ENCODE data around the gene CRYBA1.
"Not testable (repeated sequence)": the region's sequence is repeated elsewhere in the genome, so short reads cannot be mapped to it uniquely, and the experiment has no call there.

CRYBA1 gene

GRCh38 chr17:29238133-29238850 is 8.4 kb upstream of the CRYBA1 start:
- DNase-seq, result peak; percentile 44

- peak; percentile 19 for DNase-seq
Measured at GRCh38 chr17:29240477-29240876, 6.2 kb upstream of the CRYBA1 start.

GRCh38 chr17:29240968-29241963 is 5.4 kb upstream of the CRYBA1 start:
- DNase-seq, result peak; percentile 98

GRCh38 chr17:29242051-29242450 is 4.6 kb upstream of the CRYBA1 start:
- no peak for DNase-seq

- no peak for DNase-seq
Measured at GRCh38 chr17:29242790-29243189, 3.9 kb upstream of the CRYBA1 start.

- peak; percentile 59 for DNase-seq
Measured at GRCh38 chr17:29243792-29244191, 2.9 kb upstream of the CRYBA1 start.

- no peak for DNase-seq
Measured at GRCh38 chr17:29245401-29245800, 1.3 kb upstream of the CRYBA1 start.

GRCh38 chr17:29247219-29247618 is 560 bp downstream of the CRYBA1 start:
- no peak for DNase-seq

- no peak for DNase-seq
Measured at GRCh38 chr17:29248845-29249244, 2.2 kb downstream of the CRYBA1 start.

GRCh38 chr17:29250666-29251065 is 4.0 kb downstream of the CRYBA1 start:
- peak; percentile 94 for DNase-seq

- DNase-seq, result no peak
Measured at GRCh38 chr17:29251184-29251583, 4.5 kb downstream of the CRYBA1 start.

- DNase-seq, result peak; percentile 46
Measured at GRCh38 chr17:29252101-29252791, 5.6 kb downstream of the CRYBA1 start.

- no peak for DNase-seq
Measured at GRCh38 chr17:29253037-29253436, 6.4 kb downstream of the CRYBA1 start.

GRCh38 chr17:29255926-29256522 is 9.4 kb downstream of the CRYBA1 start:
- peak; percentile 16 for DNase-seq

GRCh38 chr17:29256735-29257466 is 10.2 kb downstream of the CRYBA1 start:
- DNase-seq, result peak; percentile 62

- peak; percentile 28 for DNase-seq
Measured at GRCh38 chr17:29257756-29258155, 11.1 kb downstream of the CRYBA1 start.

GRCh38 chr17:29263916-29264315 is 17.3 kb downstream of the CRYBA1 start:
- DNase-seq, result no peak

- DNase-seq, result not testable (repeated sequence)
Measured at GRCh38 chr17:29271980-29272379, 25.3 kb downstream of the CRYBA1 start.

GRCh38 chr17:29273924-29274323 is 27.3 kb downstream of the CRYBA1 start:
- no peak for DNase-seq

GRCh38 chr17:29278692-29279091 is 32.0 kb downstream of the CRYBA1 start:
- no peak for DNase-seq

- no peak for DNase-seq
Measured at GRCh38 chr17:29279397-29280070, 32.9 kb downstream of the CRYBA1 start.

Data from fibroblast of skin of right biceps (primary cell).